ENCODE measurements around the gene CHST2.

The CHST2 gene

DNA sequence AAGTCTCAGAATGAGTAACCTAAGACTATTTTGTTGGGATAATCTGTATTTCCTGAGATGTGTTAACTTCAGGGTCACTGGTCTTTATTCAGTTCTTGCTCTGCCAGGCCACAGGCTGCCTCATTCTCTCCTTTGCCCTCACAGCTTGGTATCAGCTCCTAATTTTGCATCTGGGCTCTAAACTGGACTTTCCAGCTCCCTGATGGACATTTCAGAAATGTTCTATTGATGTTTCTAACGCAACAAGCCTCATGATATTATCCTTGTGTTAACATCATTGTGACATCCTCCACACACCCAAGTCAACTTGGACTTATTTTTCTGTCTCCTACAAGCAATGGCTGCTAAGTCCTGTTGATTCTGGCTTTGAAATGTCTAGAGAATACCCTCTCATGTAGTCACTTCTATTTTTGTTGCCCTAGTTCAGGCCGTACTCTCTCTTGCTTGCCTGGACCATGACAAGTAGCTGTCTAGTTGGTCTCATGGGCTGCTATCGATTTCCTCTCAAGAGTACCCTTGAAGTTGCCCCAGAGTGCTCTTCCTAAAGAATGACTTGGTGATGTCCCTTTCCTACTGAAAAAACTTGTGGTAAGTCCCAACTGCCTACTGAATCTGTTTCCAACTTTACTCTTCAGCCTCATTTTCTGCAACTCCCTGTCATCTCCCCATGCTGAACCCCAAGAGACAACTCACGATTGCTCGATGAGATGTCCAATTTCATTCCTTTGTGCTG is 52.7 kb downstream of the CHST2 start:
- DNase-seq (ENCODE audit: low read depth), result peak; percentile 9
- H3K4me3 ChIP-seq (ENCODE audit: low read depth, low read length), result no peak overlapping the region
- no peak for TF ChIP-seq POLR2A (IDR thresholded peaks at IDR 0.05; ENCODE audit: extremely low read depth, insufficient read length)
- TF ChIP-seq MAX (IDR thresholded peaks at IDR 0.05; ENCODE audit: low read depth, low read length), result no peak
- TF ChIP-seq CTCF (IDR thresholded peaks at IDR 0.05; ENCODE audit: low read depth, low read length), result no peak
- TF ChIP-seq MYC (IDR thresholded peaks at IDR 0.05; ENCODE audit: low read depth, low read length), result no peak

GRCh38 chr3:143172795-143173145 is 53.2 kb downstream of the CHST2 start:
- DNase-seq (ENCODE audit: low read depth), result no peak
- H3K4me3 ChIP-seq (ENCODE audit: low read depth, low read length), result no peak overlapping the region
- no peak for TF ChIP-seq MAX (IDR thresholded peaks at IDR 0.05; ENCODE audit: low read depth, low read length)
- no peak for TF ChIP-seq CTCF (IDR thresholded peaks at IDR 0.05; ENCODE audit: low read depth, low read length)
- TF ChIP-seq MYC (IDR thresholded peaks at IDR 0.05; ENCODE audit: low read depth, low read length), result no peak
- TF ChIP-seq POLR2A (IDR thresholded peaks at IDR 0.05; ENCODE audit: extremely low read depth, insufficient read length), result no peak

GRCh38 chr3:143173242-143173641 is 53.7 kb downstream of the CHST2 start:
- TF ChIP-seq CTCF (IDR thresholded peaks at IDR 0.05; ENCODE audit: low read depth, low read length), result no peak
- no peak for TF ChIP-seq POLR2A (IDR thresholded peaks at IDR 0.05; ENCODE audit: extremely low read depth, insufficient read length)
- no peak for TF ChIP-seq MAX (IDR thresholded peaks at IDR 0.05; ENCODE audit: low read depth, low read length)
- no peak overlapping the region for H3K4me3 ChIP-seq (ENCODE audit: low read depth, low read length)
- no peak for DNase-seq (ENCODE audit: low read depth)
